GM18858 (cell line): Measurements from ENCODE around the gene SPPL2C.

Source experiments
- ATAC-seq: cut with Tn5 transposase; IDR thresholded peaks from one replicate; pipeline ENCODE4 v1.9.1; 2021; ENCODE audit not compliant: unreplicated experiment

Gene SPPL2C, protein sequence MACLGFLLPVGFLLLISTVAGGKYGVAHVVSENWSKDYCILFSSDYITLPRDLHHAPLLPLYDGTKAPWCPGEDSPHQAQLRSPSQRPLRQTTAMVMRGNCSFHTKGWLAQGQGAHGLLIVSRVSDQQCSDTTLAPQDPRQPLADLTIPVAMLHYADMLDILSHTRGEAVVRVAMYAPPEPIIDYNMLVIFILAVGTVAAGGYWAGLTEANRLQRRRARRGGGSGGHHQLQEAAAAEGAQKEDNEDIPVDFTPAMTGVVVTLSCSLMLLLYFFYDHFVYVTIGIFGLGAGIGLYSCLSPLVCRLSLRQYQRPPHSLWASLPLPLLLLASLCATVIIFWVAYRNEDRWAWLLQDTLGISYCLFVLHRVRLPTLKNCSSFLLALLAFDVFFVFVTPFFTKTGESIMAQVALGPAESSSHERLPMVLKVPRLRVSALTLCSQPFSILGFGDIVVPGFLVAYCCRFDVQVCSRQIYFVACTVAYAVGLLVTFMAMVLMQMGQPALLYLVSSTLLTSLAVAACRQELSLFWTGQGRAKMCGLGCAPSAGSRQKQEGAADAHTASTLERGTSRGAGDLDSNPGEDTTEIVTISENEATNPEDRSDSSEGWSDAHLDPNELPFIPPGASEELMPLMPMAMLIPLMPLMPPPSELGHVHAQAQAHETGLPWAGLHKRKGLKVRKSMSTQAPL

DNA sequence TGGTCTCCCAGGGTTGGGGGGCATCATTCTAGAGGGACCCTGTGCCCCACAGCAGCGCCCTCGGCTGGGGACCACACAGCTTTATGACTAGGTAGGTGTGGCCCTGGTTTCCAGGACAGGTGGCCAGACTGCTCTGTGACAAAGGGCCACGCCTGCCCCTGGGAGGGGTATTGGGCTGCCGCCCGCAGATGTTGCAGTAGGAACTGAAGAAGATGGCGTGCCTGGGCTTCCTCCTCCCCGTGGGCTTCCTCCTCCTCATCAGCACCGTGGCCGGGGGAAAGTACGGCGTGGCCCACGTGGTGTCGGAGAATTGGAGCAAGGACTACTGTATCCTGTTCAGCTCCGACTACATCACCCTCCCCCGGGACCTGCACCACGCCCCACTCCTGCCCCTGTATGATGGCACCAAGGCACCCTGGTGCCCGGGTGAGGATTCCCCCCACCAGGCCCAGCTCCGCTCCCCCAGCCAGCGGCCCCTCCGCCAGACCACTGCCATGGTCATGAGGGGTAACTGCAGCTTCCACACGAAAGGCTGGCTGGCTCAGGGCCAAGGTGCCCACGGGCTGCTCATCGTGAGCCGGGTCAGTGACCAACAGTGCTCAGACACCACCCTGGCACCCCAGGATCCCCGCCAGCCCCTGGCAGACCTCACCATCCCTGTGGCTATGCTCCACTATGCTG is at the start of gene SPPL2C:
Gene SPPL2C, plus strand, starts transcription at position 187 of the 681 bp plus-strand sequence. Its CDS starts 26 bp downstream, at position 213.
- no peak for ATAC-seq

DNA sequence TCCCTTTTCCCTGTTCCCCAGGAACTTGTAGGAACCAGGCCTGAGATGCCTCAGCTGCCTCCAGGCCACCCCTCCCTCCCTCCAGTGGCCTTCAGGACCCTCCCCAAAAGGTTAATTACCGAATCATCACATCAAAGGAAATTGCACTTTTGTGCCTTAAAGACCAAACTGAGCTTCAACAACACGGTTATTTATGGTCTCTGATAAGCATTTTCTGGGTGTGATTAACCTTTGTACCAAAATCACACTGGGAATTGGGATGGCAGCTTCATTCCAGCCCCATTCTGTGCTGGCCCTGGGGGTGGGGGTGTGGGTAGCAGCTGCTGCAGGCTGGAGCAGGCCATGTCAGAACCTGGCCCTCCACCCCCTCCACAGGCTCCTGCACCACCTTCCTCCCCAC is 43.9 kb upstream of the SPPL2C start:
- no peak for ATAC-seq

DNA sequence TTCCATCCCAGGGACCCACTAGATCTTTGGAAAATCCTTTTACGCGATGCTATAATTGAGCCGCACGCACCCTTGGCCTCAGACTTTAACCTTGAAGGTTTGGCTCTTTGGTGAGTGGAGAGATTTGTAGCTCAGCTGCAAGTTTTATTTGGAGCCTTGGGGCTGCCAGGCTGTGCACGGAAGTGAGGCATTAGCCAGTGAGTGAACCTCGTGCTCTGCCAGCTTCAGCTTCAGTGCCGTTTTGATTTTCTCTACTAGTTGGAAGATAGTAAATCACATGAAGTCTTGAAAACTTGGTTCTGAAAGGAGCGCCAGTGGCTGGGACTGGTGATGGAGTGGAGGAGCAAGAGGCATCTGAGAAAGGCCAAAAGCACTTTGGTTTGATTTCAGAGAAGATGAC is 43.3 kb upstream of the SPPL2C start:
- no peak for ATAC-seq

DNA sequence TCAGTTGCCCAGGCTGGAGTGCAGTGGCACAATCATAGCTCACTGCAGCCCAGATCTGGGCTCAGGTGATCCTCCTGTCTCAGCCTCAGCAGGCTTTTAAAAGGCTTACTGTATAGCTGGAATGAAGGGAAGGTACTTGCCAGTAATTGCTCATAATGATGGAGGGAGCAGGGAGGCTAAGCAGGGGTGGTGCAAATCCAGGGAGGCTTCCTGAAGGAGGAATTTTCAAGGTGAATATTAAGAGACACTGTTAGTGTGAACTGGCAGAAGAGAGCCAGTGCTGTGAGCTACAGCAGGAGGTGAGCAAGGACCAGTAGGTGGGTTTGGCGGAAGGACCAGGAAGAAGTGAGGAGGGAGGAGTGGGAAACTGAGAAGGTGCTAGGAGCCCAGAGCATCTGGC is 35.8 kb upstream of the SPPL2C start:
- no peak for ATAC-seq

DNA sequence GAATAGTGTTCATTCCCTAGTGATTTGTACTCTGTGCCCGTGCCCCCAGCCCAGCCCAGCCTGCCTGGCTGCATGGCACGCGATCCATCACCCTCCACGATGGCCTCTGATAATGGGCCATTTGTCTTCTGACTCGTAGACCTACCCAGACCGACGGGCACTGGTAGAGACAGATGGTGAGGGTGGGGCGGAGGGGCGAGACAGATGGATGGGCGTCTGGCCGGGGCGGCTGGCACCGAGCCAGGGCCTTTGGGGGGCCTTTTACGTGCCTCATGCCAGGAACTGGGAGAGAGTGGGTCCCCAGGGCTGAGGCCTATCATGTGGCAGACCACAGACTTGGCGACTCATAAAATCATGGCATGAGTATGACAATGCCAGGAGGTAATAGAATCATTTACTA is 35.2 kb upstream of the SPPL2C start:
- no peak for ATAC-seq

DNA sequence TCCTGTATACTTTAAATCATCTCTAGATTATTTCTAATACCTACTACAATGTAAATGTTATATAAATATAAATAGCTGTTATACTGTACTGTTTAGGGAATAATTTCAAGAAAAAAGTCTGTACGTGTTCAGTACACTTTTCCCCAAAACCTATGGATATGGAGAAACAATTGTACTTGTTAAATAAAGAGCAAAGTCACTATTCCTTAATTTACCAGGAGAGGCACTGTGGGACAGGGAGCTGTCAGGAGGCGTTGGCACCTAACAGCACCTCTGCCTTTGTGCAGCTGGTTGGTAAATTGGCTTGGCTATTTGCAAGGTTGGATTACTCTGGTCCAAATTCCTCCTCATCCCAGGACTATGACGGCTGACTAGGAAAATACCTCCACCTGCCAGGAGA is 32.6 kb upstream of the SPPL2C start:
- no peak for ATAC-seq

DNA sequence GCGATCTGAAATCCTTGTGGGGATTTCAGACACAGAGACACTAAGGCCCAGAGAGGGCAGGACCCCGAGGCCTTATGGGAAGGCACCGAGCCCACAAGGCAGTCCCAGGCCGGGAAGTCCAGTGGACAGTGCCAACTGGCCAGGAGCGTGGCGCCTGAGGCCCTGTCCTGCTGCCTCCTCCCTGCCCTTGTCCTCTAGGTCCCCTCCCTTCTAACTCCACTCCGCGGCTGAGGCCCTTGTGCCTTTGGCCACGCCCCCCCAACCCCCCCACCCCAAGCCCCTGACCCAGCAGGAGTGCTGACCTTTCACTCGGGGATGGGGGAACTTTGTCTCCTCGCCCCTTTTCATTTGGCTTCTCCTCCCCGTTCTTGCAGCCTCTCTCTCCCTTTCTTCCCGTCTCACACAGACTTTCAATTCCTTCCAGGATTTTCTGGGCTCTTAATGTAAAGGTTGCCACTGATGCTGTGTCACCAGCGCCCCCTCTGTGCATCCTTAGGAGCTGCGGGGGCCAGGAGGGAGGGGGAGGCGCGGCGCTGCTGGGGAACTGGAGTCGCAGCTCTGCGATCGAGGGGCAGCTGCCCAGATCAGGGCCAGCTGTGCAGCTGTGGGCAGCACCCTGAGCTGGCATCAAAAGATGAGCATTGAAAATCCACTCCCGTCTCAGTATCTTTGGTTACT is 31.5 kb upstream of the SPPL2C start:
- ATAC-seq, result no peak

DNA sequence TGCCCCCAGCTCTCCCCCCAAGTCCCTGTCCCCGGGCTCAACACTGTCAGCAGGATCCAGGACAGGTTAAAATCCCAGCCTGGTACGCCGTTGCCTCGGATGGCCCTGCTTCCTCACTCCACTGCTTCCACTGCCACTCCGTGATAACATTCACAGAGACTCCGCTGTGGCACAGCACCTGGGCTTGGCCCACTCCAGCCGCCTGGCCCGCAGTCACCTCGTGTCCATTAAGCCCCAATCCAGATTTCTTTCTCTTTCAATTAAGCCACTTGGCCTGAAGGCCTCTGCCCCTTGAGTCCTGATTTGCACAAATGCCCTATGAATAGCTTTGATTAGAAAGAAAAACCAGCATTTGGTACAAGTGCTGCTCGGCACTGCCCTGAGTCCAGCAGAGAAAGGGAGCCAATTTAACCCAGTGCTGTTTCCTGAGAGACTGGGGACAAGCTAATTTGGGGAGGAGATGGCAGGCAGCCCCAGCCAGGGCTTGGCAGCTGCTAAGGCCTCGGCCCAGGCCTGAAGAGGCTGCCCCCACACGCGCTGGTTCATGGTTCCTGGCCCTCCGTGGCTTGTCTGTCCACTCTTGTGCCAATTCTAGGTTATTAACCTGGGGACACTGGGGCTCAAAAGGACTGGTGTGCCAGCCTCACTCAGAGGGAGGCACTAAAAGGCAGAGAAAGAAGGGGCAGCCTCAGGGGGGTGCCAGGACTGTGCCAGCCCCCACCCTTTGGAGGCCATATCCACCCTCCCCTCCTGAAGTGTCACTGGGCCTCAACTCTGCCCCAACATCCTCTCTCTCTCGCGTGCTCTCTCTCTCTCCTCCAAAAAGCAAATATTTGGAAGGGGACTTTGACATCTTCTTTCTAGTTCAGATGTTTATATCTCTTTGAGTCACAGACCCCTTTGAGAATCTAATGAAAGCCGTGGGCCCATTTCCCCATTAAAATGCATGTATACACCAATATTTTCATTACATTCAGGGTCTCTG is 29.8 kb upstream of the SPPL2C start:
- ATAC-seq, result no peak

DNA sequence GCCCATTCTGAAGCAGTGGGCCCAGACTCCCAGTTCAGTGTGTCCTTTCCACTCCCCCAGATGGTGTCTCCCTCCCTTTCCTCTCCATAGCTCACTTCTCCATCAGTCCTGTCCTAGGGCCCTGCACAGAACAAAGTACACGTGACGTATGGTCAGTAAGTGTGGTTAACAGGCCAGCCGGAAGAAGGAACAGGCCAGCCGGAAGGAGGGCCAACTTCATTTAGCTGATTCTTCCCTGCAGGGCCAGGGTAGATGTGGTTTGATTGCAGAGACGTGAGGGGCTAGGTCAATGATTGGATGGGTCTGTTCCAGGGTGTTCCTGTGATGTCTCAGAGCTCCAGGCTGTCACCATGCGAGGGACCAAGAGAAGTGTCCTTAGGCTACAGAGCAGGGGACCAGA is 28.9 kb upstream of the SPPL2C start:
- ATAC-seq, result no peak

DNA sequence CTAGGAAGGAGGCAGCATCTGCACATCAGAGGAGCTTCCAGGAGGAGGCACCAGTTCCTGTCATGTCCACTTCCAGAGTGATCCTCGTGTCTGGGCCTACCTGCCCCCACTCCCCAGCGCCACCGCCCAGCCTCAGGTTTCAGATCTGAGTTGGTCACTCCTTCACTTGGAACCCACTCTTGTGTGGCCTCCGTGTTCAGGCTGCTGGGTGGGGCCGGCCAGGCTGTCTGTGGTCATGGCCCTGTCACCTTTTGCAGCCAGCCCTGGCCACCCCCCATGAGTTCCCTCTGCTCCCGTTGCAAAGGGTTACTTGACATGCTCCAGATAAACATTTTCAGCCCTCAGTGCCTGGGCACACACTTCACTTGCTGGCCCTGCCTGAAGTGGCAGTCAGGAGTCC is 26.6 kb upstream of the SPPL2C start:
- no peak for ATAC-seq

DNA sequence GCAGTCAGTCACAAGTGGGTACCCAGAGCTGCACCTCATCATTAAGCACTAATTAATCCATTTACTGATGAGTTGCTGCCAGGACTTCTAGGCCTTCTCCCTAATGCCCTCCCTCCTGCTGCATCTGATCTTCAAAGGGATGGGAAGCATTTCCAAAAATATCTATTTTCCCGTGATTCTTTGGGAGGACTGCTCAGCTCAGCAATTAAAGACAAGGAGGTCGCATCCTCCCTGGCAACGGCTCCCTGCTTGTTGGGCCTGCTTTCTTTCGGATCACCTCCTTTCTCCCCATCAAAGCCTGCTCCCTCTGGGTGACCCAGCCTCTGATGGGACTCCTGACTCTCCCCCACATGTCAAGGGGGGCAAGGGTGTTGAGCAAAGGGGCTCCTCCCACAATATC is 26.0 kb upstream of the SPPL2C start:
- no peak for ATAC-seq

DNA sequence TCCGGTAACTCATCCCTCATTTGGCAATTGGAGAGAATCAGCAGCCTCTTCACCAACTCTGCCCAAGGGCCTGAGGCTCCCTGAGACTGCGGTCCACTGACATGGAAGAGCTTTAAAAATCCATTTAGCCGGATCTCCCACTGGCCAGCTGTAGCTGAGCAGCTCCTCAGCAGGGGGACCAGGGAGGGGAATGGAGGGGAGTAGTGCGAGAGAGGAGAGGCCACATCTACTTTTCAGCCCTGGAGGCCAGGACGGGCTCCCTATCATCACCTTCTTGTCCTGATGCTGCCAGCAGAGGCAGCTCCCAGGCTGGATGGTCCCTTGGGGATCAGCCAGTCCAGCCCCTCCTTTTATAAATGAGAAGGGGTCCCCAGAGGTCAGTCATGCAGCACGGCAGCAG is 25.0 kb upstream of the SPPL2C start:
- no peak for ATAC-seq

DNA sequence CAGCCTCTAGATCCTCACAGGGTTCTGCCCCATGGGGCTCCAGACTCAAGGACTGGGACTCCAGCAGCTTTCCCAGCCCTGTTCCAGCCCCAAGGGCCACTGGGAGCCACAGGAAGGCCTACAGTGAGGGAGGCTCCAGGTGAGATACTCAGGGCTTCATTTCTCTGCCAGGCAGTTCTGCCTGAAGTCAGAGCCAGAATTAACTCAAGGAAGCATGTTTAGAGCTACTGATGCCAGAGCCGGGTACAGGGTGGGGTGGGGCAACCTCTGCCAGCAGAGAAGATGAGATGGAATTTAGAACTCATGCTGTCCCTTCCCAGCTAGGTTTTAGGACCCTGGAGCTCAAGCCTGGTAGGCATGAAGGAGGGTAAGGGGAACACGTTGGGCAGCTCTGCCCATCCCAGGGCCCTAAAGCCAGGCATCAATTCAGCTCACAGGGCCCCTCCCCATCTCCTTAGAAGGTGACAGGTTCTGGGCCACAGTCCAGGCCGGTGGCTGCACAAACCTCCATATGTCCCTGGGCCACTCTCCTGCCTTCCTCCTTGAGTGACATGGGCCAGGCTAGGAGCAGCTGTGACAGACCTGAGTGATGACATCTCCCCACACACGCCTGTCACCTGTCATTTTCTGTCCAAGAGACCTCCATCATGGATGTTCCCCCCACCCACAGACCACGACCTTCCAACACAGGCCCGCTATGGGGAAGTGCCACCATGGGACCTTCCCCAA is 24.5 kb upstream of the SPPL2C start:
- no peak for ATAC-seq

DNA sequence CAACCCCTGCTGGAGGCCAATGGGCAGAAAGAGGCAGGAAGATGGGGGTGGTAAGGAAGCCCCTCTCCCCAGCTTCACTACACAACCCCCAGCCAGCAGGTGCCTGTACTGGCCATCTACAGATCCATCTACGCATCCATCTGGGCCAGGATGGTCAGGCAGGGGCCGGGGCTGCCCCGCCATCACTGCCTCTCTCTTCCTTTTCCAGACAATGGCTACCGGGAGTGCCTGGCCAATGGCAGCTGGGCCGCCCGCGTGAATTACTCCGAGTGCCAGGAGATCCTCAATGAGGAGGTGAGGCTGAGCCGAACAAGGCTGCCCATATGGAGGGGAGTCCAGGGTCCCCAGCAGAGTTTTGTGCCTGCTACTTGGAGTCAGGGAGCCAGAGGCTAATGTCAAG is 23.5 kb upstream of the SPPL2C start:
- ATAC-seq, result no peak

DNA sequence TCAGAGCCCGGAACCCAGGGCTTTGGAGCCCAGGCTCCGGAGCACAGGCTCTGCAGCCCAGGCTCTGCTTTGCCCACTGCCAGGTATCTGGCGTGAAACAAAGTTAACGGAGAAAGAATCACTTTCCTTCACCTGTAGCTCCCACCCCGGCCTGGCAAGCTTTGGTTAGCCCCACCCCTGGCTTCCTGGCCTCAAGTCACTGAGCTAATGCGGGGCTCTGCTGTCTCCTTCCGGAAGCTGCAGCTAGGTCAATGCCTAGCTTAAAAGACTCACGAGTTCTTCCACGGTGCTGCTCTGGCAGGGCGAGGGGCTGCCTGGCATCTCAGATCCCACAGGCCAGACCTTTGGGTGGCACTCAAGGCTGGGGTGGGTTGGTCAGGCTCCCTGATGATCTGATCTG is 21.1 kb upstream of the SPPL2C start:
- ATAC-seq, result no peak

DNA sequence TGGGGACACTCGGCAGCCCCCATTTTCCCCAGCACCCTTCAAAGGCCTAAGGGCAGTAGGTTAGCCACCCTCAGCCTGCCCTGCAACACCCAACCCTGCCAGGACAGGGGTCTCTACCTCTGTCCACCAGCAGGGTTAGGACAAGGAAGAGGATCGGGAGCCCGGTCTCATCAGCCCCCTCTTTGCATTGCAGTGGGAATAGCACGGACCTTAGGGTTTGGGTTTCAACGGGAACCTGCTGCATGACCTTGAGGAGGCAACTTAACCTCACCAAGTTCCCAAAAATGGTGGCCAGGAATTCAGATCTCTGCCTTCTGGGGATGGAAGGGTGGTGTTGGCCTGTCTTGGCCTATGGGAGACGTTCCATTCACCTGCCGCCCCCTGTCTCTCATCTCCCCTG is 20.2 kb upstream of the SPPL2C start:
- ATAC-seq, result no peak

DNA sequence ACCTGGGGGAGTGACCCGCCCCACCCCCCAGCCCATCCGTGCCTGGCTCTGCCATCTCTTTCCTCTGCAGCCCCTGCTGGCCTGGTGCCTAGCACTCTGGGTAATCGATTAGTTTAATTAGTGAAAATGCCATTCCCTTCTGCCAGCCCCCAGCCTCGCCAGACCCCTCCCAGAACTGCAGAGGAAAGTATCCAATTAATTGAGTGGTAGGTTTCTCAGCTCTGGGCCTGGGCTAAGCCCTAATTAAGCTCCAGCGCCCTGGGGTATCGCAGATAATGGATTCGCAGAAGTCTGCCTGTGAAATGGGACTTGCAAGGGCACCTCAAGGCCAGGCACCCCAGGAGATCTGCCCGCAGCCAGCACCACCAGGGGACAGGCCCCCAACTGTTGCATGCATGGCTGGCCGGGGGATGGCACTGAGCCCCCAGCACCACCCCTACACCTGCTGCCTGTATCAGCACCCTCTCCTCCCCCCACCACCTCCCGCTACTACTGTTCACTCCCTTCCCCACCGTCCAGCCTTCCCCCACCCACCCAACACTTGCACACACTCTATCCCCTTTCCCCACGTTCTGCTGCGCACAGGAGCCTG is 19.7 kb upstream of the SPPL2C start:
- ATAC-seq, result no peak

DNA sequence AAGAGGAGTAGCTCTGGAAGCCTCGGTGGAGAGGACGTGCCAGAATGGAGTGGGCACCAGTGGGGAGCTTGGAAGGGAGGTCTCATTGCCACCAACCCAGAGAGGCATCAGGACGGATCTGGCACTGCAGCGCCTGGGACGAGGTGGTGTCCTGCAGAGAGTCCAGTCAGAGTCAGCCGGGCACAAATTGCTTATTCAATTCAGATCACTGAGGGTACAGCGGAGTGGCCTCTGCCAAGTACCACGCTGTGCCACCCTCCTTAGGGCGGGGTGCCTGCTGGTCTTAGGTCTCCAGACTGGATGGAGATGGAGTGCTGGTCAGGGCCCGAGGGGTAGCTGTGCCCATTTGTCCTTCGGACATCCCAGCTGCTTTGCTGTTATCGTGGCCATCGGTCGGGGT is 18.9 kb upstream of the SPPL2C start:
- no peak for ATAC-seq

DNA sequence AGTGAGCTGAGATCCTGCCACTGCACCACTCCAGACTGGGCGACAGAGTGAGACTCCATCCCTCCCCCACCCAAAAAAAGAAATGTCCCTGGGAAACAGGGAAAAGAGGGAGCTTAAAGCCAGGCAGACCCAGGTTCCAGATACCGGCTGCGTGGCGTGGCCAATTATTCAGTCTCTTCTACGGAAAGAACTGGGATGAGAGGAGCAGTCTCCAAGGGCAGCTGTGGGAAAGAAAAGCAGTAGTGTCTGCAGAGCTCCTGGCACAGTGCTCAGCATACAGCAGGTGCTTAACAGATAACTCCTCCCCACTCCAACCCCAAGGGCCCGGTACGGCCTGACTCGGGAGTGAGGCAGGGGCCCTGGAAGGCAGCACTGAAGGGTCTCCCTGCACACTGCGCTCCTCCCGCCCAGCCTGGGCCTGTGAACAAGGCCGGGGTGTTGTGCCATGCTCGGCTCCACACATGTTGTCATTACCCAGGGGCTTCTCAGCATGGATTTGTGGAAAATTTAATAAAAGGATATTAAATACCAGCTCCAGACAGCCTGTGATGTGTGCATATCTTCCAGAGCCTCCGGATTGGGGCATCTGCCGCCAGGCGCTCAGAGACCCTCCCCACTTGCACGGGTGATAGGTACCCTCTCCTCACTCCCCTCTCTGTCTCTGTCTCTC is 17.6 kb upstream of the SPPL2C start:
- no peak for ATAC-seq
